B cell (primary cell): ENCODE measurements around the gene RNLS. TPM values are rescaled to one million over a fixed set of nuclear protein-coding genes. Genes with fewer than 3 reads are reported as not detected.

ENCODE experiments used
- ATAC-seq: fragments of 200-7000 bp; cut with Tn5 transposase; one replicate; pipeline ENCODE4 v1.10.0; 2021; ENCODE audit warnings: low read depth, mild to moderate bottlenecking, moderate number of reproducible peaks, moderate library complexity
- CTCF ChIA-PET: fragments of 350-600 bp; sonication (Branson Sonifier 250); formaldehyde crosslinking; loops from one replicate; lab custom pipeline; 2021; ENCODE audit warnings: antibody characterized with exemption, inconsistent platforms; lab: Charles Lee
- POLR2A ChIA-PET: fragments of 350-600 bp; sonication (Branson Sonifier 250); formaldehyde crosslinking; loops from one replicate; lab custom pipeline; 2021; ENCODE audit warnings: antibody characterized with exemption; lab: Charles Lee
- DNase-seq: peaks from one replicate; pipeline ENCODE4 v3.0.0; 2013
- H2AFZ ChIP-seq: 2 replicates; pipeline ENCODE4 v1.6.1; 2012; ENCODE audit warnings: mild to moderate bottlenecking, low read depth, low read length; ENCODE audit not compliant: insufficient read depth, poor library complexity, severe bottlenecking
- H3K27ac ChIP-seq, 2 donors: 1 replicate in 1 of 2; 2 replicates in 1 of 2; pipeline ENCODE4 v1.5.1; 2012 to 2013; ENCODE audit warnings: low read length in 2 of 2, mild to moderate bottlenecking in 2 of 2, moderate library complexity in 1 of 2
- H3K27me3 ChIP-seq, 4 experiments: fragments of 200-600 bp in 1 of 4; sonication (generic) in 1 of 4; replicated peaks in 1 of 4; 1 replicate in 2 of 4; 2 replicates in 2 of 4; pipeline versions ENCODE4 v1.6.1 to v1.7.0; 2013 to 2016; ENCODE audit warnings: low read length in 3 of 4, mild to moderate bottlenecking in 2 of 4, mixed read lengths in 1 of 4, moderate library complexity in 1 of 4; ENCODE audit not compliant: insufficient read depth in 4 of 4, control insufficient read depth in 3 of 4; ENCODE audit errors: control extremely low read depth in 1 of 4
- H3K36me3 ChIP-seq, 2 experiments: replicated peaks in 1 of 2; 1 replicate in 1 of 2; 2 replicates in 1 of 2; pipeline versions ENCODE4 v1.6.1 to v1.7.1; 2013; ENCODE audit warnings: low read length in 1 of 2; ENCODE audit not compliant: insufficient read depth in 2 of 2, control insufficient read depth in 1 of 2; ENCODE audit errors: control extremely low read depth in 1 of 2, extremely low read depth in 1 of 2
- H3K4me1 ChIP-seq, 2 donors: fragments of 200-600 bp in 1 of 2; sonication (generic) in 1 of 2; 1 replicate in 1 of 2; 2 replicates in 1 of 2; pipeline versions ENCODE4 v1.5.1 to v1.6.1; 2013 to 2017; ENCODE audit warnings: low read length in 2 of 2; ENCODE audit not compliant: control insufficient read depth in 2 of 2, insufficient read depth in 2 of 2
- H3K4me2 ChIP-seq: replicated peaks from 2 replicates; pipeline ENCODE3; 2012; ENCODE audit warnings: mild to moderate bottlenecking, low read depth, low read length; ENCODE audit not compliant: poor library complexity, severe bottlenecking
- H3K4me3 ChIP-seq, 5 experiments: fragments of 200-600 bp in 1 of 5; sonication (generic) in 1 of 5; 1 replicate in 3 of 5; 2 replicates in 2 of 5; pipeline versions ENCODE4 v1.5.1 to v1.7.0; 2011 to 2016; ENCODE audit warnings: low read length in 4 of 5, mild to moderate bottlenecking in 4 of 5, low read depth in 2 of 5, control low read depth in 1 of 5, moderate library complexity in 1 of 5; ENCODE audit not compliant: insufficient read depth in 1 of 5; ENCODE audit errors: control extremely low read depth in 1 of 5, extremely low read depth in 1 of 5
- H3K79me2 ChIP-seq: fragments of 200-600 bp; sonication (generic); one replicate; pipeline ENCODE4 v1.6.0; 2016; ENCODE audit warnings: low read length; ENCODE audit not compliant: control insufficient read depth, insufficient read depth
- H3K9ac ChIP-seq: fragments of 200-600 bp; sonication (generic); 2 replicates; pipeline ENCODE4 v1.6.1; 2017; ENCODE audit warnings: mild to moderate bottlenecking, low read length, moderate library complexity
- H3K9me3 ChIP-seq, 3 donors: one replicate each; pipeline versions ENCODE4 v1.6.1 to v1.7.1; 2013; ENCODE audit warnings: low read length in 2 of 3; ENCODE audit not compliant: control insufficient read depth in 2 of 3, insufficient read depth in 1 of 3; ENCODE audit errors: control extremely low read depth in 1 of 3
- H4K20me1 ChIP-seq: 2 replicates; pipeline ENCODE4 v1.6.0; 2012; ENCODE audit warnings: mild to moderate bottlenecking, low read length; ENCODE audit not compliant: insufficient read depth, control insufficient read depth, poor library complexity, severe bottlenecking
- H3K27ac Mint-ChIP-seq: one replicate; pipeline ENCODE4 v1.8.0; 2021; ENCODE audit warnings: mixed read lengths
- H3K27me3 Mint-ChIP-seq: one replicate; pipeline ENCODE4 v1.8.0; 2021; ENCODE audit warnings: mixed read lengths
- H3K4me1 Mint-ChIP-seq: one replicate; pipeline ENCODE4 v1.8.0; 2021; ENCODE audit warnings: mixed read lengths
- H3K4me3 Mint-ChIP-seq: one replicate; pipeline ENCODE4 v1.8.0; 2021; ENCODE audit warnings: mixed read lengths
- H3K9me3 Mint-ChIP-seq: one replicate; pipeline ENCODE4 v1.8.0; 2022; ENCODE audit warnings: mixed read lengths; ENCODE audit not compliant: insufficient read depth
- CTCF ChIP-seq: fragments of 200-600 bp; IDR thresholded peaks from one replicate; pipeline ENCODE4 v1.8.0; 2022; ENCODE audit warnings: antibody characterized with exemption, mild to moderate bottlenecking
- EZH2 ChIP-seq: IDR thresholded peaks from 2 replicates; pipeline ENCODE4 v1.6.1; 2012; ENCODE audit warnings: borderline replicate concordance, low read depth, mild to moderate bottlenecking, moderate library complexity, low read length; ENCODE audit not compliant: insufficient read depth, poor library complexity, severe bottlenecking
- WGBS: methylation state at CpG from one replicate; pipeline ENCODE4 v1.1.5; 2013; ENCODE audit warnings: missing lambda C conversion rate; ENCODE audit not compliant: insufficient coverage; 5-methylcytosine and 5-hydroxymethylcytosine counted together
- intact Hi-C: fragments of 100-400 bp; cut with micrococcal nuclease; formaldehyde crosslinking; loops from one replicate; pipeline ENCODE4 v1.10.0; 2022
- polyA plus RNA-seq: library from polyadenylated mRNA; depleted of rRNA; stranded (reverse); fragments of >200 nt; gene quantifications from 2 replicates; pipeline ENCODE4 v1.2.3, GENCODE V29; 2012
- total RNA-seq, 2 donors: library from RNA; stranded (reverse); fragments of 120-200 nt in 1 of 2; gene quantifications; 1 replicate in 1 of 2; 2 replicates in 1 of 2; pipeline versions ENCODE4 v1.2.3 to v1.2.4, GENCODE V29; 2013 to 2022

RNLS gene
- total and polyA plus RNA-seq, 2 donors (not counting 1 experiment from before 2014, with no cell fraction given) = 3.5 to 7.5 TPM

- no peaks in the 10 kb centered on the region for H3K9me3 ChIP-seq
- H3K4me3 ChIP-seq = no peak overlapping the region
- no peak overlapping the region for H3K9ac ChIP-seq
- H3K27me3 ChIP-seq = no peaks in the 10 kb centered on the region
- Mint-ChIP-seq H3K27me3 (no peaks in the 10 kb centered on the region), H3K4me3 (no peak overlapping the region), H3K9me3 (no peaks in the 10 kb centered on the region), H3K4me1 (peaks cover 27% of the 10 kb centered on the region), H3K27ac (no peak overlapping the region)
- 91% methylated on average over 2 of the region's 2 CpGs for WGBS
- no peak overlapping the region for H3K4me2 ChIP-seq
- TF ChIP-seq EZH2 (no peak), CTCF (no peak)
- H3K4me1 ChIP-seq = peaks cover 4 to 26% of the 10 kb centered on the region in 2 donors
- no peak overlapping the region for H3K27ac ChIP-seq
- H3K36me3 ChIP-seq = no peaks in the 10 kb centered on the region
- POLR2A ChIA-PET = no interaction called here
- ATAC-seq (no peak), DNase-seq (no peak)
- CTCF ChIA-PET = interaction anchor here (0.7 to 3.1 kb wide), 2 partner anchors 9 to 45 kb away, joined by 3 to 10 read pairs; no protein-coding TSS in a partner anchor
- intact Hi-C loops = no loop called here
- H4K20me1 ChIP-seq = no peaks in the 10 kb centered on the region
- H2AFZ ChIP-seq = no peak overlapping the region
- no peaks in the 10 kb centered on the region for H3K79me2 ChIP-seq
These were observed 239.2 kb downstream of the RNLS start for GRCh38 chr10:88343761-88344484.

- ChIA-PET POLR2A (no interaction called here), CTCF (interaction anchor here (0.7 to 3.1 kb wide), 2 partner anchors 8 to 46 kb away, joined by 3 to 10 read pairs; no protein-coding TSS in a partner anchor)
- no peak overlapping the region for H3K27ac ChIP-seq
- intact Hi-C loops = no loop called here
- H3K36me3 ChIP-seq = no peaks in the 10 kb centered on the region
- no peak overlapping the region for H2AFZ ChIP-seq
- H3K79me2 ChIP-seq = no peaks in the 10 kb centered on the region
- TF ChIP-seq CTCF = no peak
- TF ChIP-seq EZH2 = no peak
- Mint-ChIP-seq H3K4me3 (no peak overlapping the region), H3K4me1 (peaks cover 18% of the 10 kb centered on the region), H3K27ac (no peak overlapping the region), H3K27me3 (no peaks in the 10 kb centered on the region), H3K9me3 (peaks cover 2% of the 10 kb centered on the region)
- no peaks in the 10 kb centered on the region for H4K20me1 ChIP-seq
- no peaks in the 10 kb centered on the region for H3K27me3 ChIP-seq
- H3K9ac ChIP-seq = no peak overlapping the region
- WGBS = 95% methylated on average over 2 of the region's 3 CpGs
- H3K4me3 ChIP-seq = no peak overlapping the region
- peaks cover 0 to 19% of the 10 kb centered on the region in 2 donors for H3K4me1 ChIP-seq
- peaks cover 0 to 2% (median 0%) of the 10 kb centered on the region in 3 donors for H3K9me3 ChIP-seq
- no peak for DNase-seq
- ATAC-seq = no peak
- no peak overlapping the region for H3K4me2 ChIP-seq
These were observed 240.3 kb downstream of the RNLS start for GRCh38 chr10:88342733-88343310.
